Suprapubic skin (tissue), 4 donors: ENCODE data around the gene TMEFF2.

Source experiments
- EP300 ChIP-seq: sonication (generic); formaldehyde crosslinking; IDR thresholded peaks from one replicate; pipeline ENCODE4 v1.6.1; 2017; ENCODE audit warnings: antibody characterized with exemption
- POLR2A ChIP-seq, 2 donors: fragments of 450-650 bp; IDR thresholded peaks; one replicate each; pipeline ENCODE4 v1.6.1; 2017; ENCODE audit warnings: antibody characterized with exemption in 2 of 2, mild to moderate bottlenecking in 2 of 2, moderate library complexity in 2 of 2
- POLR2AphosphoS5 ChIP-seq, 3 donors: sonication (generic); formaldehyde crosslinking; IDR thresholded peaks; one replicate each; pipeline ENCODE4 v1.6.1; 2017; ENCODE audit warnings: antibody characterized with exemption in 3 of 3
- TF ChIP-seq, protein P1 (sequence below), 2 donors: fragments of 200-600 bp in 1 of 2; fragments of 450-650 bp in 1 of 2; sonication (generic) in 1 of 2; IDR thresholded peaks; one replicate each; pipeline ENCODE4 v1.5.1; 2016 to 2019; ENCODE audit warnings: antibody characterized with exemption in 2 of 2, mild to moderate bottlenecking in 1 of 2, moderate library complexity in 1 of 2

DNA sequence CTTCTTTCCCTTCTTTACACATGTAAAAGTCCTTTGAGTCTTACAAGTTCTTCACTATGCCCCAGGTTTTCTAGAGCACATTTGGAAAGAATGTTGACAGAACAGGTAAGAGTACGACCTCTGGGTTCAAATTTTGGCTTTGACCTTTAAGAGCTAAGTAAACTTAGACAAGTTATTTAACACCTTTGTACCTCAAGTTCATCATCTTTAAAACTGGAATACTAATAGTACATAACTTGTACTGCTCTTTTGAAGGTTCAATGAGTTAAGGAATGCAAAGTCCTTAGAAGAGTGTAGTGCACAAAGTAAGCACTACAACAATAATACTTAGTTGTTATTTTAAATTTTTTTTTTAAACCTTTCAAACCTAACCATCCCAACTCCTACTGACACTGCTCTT, 156.6 kb downstream of the TMEFF2 start:
- TF ChIP-seq EP300 (no peak), POLR2AphosphoS5 (IDR thresholded peaks at IDR 0.05) (no peak), POLR2A (IDR thresholded peaks at IDR 0.05) (no peak)
- TF ChIP-seq, protein P1, sequence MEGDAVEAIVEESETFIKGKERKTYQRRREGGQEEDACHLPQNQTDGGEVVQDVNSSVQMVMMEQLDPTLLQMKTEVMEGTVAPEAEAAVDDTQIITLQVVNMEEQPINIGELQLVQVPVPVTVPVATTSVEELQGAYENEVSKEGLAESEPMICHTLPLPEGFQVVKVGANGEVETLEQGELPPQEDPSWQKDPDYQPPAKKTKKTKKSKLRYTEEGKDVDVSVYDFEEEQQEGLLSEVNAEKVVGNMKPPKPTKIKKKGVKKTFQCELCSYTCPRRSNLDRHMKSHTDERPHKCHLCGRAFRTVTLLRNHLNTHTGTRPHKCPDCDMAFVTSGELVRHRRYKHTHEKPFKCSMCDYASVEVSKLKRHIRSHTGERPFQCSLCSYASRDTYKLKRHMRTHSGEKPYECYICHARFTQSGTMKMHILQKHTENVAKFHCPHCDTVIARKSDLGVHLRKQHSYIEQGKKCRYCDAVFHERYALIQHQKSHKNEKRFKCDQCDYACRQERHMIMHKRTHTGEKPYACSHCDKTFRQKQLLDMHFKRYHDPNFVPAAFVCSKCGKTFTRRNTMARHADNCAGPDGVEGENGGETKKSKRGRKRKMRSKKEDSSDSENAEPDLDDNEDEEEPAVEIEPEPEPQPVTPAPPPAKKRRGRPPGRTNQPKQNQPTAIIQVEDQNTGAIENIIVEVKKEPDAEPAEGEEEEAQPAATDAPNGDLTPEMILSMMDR (IDR thresholded peaks at IDR 0.05) = no peak
